NOMO-1 (cell line): ENCODE measurements around the gene SUCLG1.

Experiments used
- DNase-seq, 2 experiments: peaks; one replicate each; lab custom pipeline; 2025; ENCODE audit not compliant: unreplicated experiment in 2 of 2; lab: John Stamatoyannopoulos, UW

The SUCLG1 gene

DNA sequence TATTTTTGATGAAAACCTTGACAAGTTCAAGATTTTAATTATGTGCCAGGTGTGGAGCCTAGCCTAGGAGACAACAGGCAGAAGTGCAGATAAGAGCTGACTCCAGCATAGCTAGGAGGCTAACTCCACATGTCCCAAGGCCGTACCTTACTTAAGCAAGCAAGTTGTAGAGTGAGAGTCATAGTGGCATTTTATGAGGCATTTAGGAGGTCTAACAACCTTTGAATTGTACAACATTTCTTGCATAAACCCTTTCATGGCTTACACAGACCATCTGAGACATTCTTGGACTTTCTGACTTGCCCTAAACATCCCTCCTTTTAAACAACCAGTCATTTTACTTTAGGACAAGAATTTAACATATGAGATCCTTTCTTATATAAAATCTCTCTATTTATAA is 8.3 kb upstream of the SUCLG1 start:
- no peak for DNase-seq

DNA sequence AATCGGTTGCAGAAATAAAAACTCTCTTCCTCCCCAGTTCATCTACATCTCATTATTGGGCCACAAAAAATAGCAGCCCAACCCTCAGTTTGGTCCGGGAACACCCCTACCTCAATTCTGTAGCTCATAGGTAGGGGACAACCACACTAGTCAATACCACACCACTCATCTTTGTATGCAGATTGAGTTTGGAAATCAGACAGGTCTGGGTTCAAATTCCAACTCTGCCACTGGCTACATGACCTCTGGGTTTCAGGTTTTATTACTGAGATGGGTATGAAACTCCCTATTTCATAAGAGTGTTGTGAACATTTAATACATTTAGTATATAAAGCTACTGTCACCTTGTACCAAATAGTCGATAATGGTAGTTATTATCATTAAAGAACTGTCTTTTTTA is 2.2 kb upstream of the SUCLG1 start:
- no peak for DNase-seq

- no peak for DNase-seq
Measured at GRCh38 chr2:84460670-84461069, 1.6 kb upstream of the SUCLG1 start.

DNA sequence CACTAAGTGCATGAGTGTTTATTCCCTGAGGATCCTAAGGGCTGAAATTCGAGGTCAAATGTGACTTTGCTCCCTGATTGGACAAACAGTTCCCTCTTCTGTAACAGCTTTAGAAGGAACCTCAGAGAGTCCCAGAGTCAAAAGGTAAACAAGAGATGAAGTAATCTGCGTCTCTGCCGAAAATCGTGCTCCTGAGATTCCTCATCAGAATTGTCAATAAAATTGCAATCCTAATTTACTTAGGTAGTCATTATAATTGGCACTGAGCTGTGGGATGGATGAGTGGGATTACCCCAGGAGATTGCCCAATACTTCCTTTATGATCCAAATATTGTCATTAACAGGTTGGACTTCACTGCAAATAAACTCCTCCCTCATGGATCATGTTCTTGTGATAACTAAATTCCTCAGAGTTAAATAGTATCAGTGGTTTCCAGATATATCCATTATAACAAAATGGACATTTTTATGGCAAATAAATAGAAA is 907 bp upstream of the SUCLG1 start:
- DNase-seq, result peak in 1 of 2 experiments; percentile 21

DNA sequence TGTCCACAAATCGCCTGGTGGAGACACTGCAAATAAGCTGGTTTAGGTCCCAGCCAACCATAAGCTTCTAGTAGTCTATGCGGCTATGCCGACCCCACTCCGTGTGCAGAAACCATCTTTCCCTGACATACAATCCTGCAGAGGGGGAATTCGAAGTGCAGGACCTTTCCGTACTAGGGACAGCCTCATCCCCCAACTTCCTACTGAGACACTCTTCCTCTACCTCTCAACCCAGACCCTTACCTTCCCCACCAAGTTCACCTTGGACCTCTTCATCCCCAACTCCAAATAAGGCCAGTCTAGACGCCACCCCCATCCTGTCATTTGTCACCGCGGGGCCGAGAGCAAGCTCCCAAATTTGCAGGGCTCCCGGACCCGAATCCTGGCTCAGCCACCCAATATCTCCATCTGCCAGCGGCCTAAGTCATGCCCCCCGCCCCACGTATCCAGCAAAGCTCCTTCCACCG is 496 bp downstream of the SUCLG1 start:
- no peak for DNase-seq

DNA sequence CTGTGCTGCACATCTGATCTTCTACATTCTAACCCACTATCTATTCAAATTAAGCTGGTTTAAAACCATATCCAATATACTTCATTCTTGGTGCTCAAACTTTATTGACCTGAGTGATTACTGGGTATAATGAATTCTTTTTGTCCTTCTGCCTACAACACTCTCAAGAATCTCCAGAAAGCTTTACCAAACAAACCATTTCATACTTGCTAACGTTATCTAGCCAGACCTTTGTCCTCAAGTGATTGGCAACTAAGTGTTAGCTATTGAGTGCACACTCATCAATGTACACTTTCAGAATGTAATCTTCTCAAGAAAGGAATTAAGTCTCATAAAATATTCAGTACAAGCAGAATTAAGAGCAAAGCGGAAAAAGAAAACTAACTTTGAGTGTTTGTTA is 1.4 kb downstream of the SUCLG1 start:
- no peak for DNase-seq

DNA sequence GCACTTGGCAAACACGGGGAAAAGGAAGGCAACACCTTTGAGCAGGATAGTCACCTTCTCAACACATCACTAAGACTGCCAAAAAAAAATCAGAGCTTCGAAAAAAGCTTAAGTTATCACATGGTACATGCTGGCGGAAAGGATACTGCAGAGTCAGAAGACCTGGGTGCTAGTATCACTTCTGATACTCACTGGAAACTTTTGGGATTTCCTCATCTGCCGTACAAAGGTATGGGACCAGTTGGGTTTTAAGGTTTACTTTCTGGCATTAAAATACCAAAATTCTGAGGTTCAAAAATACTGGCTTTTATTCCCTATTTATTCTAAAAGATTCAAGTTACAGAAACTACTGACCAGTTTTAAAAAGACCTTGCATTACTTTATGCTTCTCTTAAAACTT is 2.9 kb downstream of the SUCLG1 start:
- DNase-seq, result no peak

DNA sequence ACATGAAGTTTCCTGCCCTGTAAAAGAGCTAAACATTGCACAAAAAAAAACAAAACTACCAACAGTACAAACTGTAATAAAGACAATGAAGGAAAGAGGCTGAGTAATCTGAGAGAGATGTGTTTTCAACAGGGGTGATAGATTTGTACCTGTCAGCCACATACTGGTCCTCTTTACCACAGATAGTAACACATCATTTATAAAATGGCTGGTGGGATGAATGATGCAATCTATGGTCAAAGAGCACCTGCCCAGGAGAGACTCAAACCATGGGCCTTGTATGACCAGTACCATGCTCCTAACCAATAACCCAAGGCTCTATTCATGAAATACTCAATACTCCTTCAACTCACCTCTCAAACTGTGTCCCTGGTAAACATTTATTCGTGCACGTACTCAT is 4.5 kb downstream of the SUCLG1 start:
- DNase-seq, result no peak

- no peak for DNase-seq
Measured at GRCh38 chr2:84452624-84453023, 6.5 kb downstream of the SUCLG1 start.

- DNase-seq, result no peak
Measured at GRCh38 chr2:84451579-84451978, 7.5 kb downstream of the SUCLG1 start.

DNA sequence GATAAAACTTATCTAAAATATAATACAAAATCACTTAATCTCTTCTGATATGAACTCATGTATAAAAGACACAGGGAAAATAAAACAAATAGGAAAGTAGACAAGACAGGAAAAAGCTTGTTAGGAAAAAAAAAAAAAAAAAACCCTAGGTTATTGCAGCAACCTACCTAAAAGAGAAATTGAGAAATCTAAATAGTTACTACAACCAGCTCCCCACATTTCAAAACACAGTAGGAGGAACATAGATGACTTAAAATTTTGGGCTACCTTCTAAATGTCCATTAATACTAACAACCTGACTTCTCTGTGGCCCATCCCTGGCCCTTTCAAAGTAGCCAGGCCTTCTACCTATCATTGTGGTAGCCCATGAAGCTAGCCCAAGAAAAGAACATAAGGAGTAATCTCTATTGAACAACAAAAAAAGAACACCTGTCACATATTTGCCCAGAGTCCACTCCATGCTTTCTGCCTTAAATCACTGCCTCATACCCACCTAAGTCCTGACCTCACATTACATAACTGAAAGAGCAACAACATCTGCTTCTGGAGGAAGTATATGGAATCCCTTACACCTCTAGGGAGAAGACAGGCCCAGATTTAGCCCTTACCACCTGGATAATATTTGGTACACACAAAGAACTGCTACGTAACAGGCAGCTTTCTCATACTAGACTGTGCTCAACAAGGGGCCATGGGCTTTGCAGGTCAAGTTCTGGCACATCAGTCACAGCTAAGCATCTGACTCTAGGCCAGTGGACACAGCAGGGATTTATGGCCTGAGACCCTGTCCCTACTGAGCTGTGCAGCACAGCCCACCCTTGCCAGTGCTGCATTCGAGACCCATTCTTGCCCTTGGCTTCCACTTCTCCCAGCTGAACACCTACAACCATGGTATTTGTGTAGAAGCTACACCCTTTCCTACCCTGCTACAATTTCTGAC is 8.5 kb downstream of the SUCLG1 start:
- peak; percentile 20 to 59 for DNase-seq

GRCh38 chr2:84449711-84450110 is 9.4 kb downstream of the SUCLG1 start:
- no peak for DNase-seq

DNA sequence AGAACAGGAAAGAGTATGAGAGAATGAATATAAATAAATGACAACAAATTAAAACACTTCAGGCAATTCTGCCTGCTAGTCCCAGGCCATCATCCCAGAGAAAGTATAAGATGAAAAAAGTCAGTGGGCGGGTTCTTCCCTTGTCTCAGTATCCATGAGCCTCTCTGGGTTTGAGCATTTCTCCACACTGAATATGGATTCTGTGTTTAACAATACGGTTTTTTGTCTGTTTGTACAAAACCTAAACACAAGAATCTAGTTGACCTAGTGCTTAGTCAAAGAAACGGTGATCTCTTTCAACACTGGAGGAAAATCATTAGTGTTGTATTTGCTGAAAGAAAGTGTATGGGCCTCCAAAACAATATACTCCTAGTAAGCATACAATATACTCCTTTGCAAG is 10.0 kb downstream of the SUCLG1 start:
- DNase-seq, result no peak

- no peak for DNase-seq
Measured at GRCh38 chr2:84443477-84443876, 15.6 kb downstream of the SUCLG1 start.

- no peak for DNase-seq
Measured at GRCh38 chr2:84442888-84443287, 16.2 kb downstream of the SUCLG1 start.

GRCh38 chr2:84441505-84441904 is 17.6 kb downstream of the SUCLG1 start:
- DNase-seq, result no peak

- DNase-seq, result no peak
Measured at GRCh38 chr2:84441036-84441435, 18.0 kb downstream of the SUCLG1 start.

- DNase-seq, result no peak
Measured at GRCh38 chr2:84435345-84436025, 23.6 kb downstream of the SUCLG1 start.

DNA sequence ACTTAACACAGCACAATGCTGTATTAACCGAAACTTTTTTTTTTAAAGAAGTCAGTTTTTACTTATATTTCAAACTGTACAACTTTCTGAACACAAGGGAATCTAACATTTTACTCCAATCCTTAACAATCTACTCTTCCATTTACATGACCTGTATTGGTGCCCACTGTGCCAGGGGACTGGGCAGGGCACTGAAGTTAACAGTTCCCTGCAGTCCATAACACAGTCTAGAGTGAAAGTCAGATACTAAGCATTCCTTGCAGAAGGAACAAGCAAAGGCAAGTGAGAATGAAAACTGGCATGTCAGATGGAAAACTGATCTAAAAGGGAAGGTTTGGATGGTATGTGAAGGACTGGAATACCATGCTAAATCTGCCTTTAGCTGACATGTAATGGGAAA is 29.8 kb downstream of the SUCLG1 start:
- no peak for DNase-seq

DNA sequence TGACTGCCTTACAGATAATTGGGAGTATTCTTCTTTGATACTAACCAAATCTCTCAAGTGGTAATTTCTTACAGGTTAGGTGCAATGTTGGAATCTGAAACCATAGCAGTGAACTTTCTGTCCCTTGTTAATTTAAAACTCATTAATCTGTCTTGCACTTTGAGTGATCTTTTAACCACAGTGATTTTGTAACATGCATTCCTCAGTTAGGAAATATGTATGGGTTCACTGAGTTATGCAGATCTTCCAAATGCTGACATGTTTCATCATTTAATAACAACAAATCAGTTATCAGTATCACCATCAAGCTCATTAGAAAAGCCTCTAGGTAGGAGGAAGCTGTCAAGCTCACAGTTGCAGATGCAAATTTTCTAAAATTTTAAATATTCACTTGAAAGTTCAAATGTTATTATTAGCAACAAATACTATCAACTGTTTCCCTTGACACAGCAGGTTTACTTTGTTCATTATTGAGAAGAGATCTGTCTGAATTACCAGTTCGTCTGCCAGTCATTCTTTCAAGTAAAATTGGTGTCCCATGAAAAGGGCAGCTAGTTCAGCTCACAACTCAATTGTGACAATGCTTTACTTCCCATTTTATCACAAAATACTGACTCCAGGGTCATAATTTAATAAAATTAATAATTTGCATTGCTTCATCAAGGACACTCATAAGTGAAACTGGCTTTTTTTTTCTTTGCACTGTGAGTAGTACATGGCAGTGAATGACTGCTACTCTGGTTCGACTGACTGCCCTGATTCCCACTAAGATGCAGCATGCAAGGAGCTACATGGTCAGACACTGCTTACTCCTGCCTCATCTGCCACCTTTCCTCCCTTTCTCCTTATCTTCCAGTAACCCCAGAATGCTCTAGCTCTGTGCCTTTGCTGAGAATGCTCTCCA is 31.6 kb downstream of the SUCLG1 start:
- peak; percentile 35 to 71 for DNase-seq

DNA sequence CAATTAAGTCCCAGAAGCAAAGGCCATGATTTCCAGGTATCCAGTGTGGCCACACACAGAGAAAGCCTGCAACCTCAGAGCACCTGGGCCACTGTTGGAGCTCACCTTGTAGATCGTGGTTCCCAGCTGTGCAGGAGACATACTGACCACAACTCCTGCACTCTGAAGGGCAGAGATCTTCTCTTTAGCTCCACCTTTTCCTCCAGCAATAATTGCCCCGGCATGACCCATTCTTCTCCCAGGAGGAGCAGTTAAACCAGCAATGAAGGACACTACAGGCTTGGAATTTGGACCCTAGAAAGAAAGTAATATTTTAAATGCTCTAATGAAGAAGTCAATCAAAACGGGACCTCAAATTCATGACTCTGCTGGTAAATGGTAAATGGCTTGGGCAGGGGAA is 33.8 kb downstream of the SUCLG1 start:
- no peak for DNase-seq
